ENCODE measurements around the gene BMP3. TPM values are rescaled to one million over a fixed set of nuclear protein-coding genes. Genes with fewer than 3 reads are reported as not detected.

The BMP3 gene
- total and polyA plus RNA-seq, 2 experiments from 2014 or later, result 0.03 TPM; not detected in 1

- Histone ChIP-seq H3K4me1 (ENCODE audit: low read depth) (no peaks in the 10 kb centered on the region), H3K4me3 (no peak overlapping the region), H3K9me3 (ENCODE audit: low read depth) (no peaks in the 10 kb centered on the region), H3K27ac (no peak overlapping the region), H3K36me3 (no peaks in the 10 kb centered on the region), H3K27me3 (peaks cover 63% of the 10 kb centered on the region)
- DNase-seq (ENCODE audit: low read depth in 1 of 2, low spot score in 1 of 2), result no peak
- TF ChIP-seq CTCF (IDR thresholded peaks at IDR 0.05; ENCODE audit: low read depth, low read length), result no peak
Measured at GRCh38 chr4:81038636-81039350, 8.3 kb downstream of the BMP3 start.

- H3K27me3 ChIP-seq, result peaks cover 63% of the 10 kb centered on the region
- no peak for TF ChIP-seq CTCF (IDR thresholded peaks at IDR 0.05; ENCODE audit: low read depth, low read length)
Measured at GRCh38 chr4:81039351-81039972, 9.0 kb downstream of the BMP3 start.

GRCh38 chr4:81040012-81040659, 9.6 kb downstream of the BMP3 start:
- TF ChIP-seq CTCF (IDR thresholded peaks at IDR 0.05; ENCODE audit: low read depth, low read length), result peak; percentile 73
- no peak overlapping the region for H3K4me3 ChIP-seq
- H3K9me3 ChIP-seq (ENCODE audit: low read depth), result no peaks in the 10 kb centered on the region
- no peak overlapping the region for H3K27ac ChIP-seq
- peaks cover 62% of the 10 kb centered on the region for H3K27me3 ChIP-seq
- peak; percentile 40 to 55 for DNase-seq (ENCODE audit: low read depth in 1 of 2, low spot score in 1 of 2)
- no peaks in the 10 kb centered on the region for H3K36me3 ChIP-seq
- no peaks in the 10 kb centered on the region for H3K4me1 ChIP-seq (ENCODE audit: low read depth)

More at GRCh38 chr4:81039351-81039972, 9.0 kb downstream of the BMP3 start:
- Histone ChIP-seq H3K4me1 (ENCODE audit: low read depth) (no peaks in the 10 kb centered on the region), H3K9me3 (ENCODE audit: low read depth) (no peaks in the 10 kb centered on the region), H3K27ac (no peak overlapping the region), H3K36me3 (no peaks in the 10 kb centered on the region), H3K4me3 (no peak overlapping the region)
- DNase-seq (ENCODE audit: low read depth in 1 of 2, low spot score in 1 of 2), result peak in 1 of 2 donors; percentile 7

GRCh38 chr4:81042578-81043365, 12.3 kb downstream of the BMP3 start:
- Histone ChIP-seq H3K4me1 (ENCODE audit: low read depth) (no peaks in the 10 kb centered on the region), H3K9me3 (ENCODE audit: low read depth) (no peaks in the 10 kb centered on the region), H3K27me3 (peaks cover 67% of the 10 kb centered on the region), H3K27ac (no peak overlapping the region), H3K36me3 (no peaks in the 10 kb centered on the region), H3K4me3 (no peak overlapping the region)
- no peak for DNase-seq (ENCODE audit: low read depth in 1 of 2, low spot score in 1 of 2)
- no peak for TF ChIP-seq CTCF (IDR thresholded peaks at IDR 0.05; ENCODE audit: low read depth, low read length)

GRCh38 chr4:81049330-81049729, 18.8 kb downstream of the BMP3 start:
- no peak overlapping the region for H3K4me3 ChIP-seq
- no peaks in the 10 kb centered on the region for H3K4me1 ChIP-seq (ENCODE audit: low read depth)
- no peak overlapping the region for H3K27ac ChIP-seq
- H3K36me3 ChIP-seq, result no peaks in the 10 kb centered on the region
- no peak for TF ChIP-seq CTCF (IDR thresholded peaks at IDR 0.05; ENCODE audit: low read depth, low read length)
- no peaks in the 10 kb centered on the region for H3K9me3 ChIP-seq (ENCODE audit: low read depth)
- DNase-seq (ENCODE audit: low read depth in 1 of 2, low spot score in 1 of 2), result peak in 1 of 2 donors; percentile 56
- peaks cover 43% of the 10 kb centered on the region for H3K27me3 ChIP-seq

Measured in cardiac muscle cell (in vitro differentiated cells and primary cell).